CD14-positive monocyte (primary cell): ENCODE data around the gene MPV17. TPM values are rescaled to one million over a fixed set of nuclear protein-coding genes. Genes with fewer than 3 reads are reported as not detected.

Source experiments
- DNase-seq, 3 donors: peaks; one replicate each; pipeline ENCODE4 v3.0.0-alpha.2; 2011 to 2022
- H2AFZ ChIP-seq: 2 replicates; pipeline ENCODE4 v1.6.0; 2012; ENCODE audit warnings: mild to moderate bottlenecking, low read depth, low read length, inconsistent platforms; ENCODE audit not compliant: insufficient read depth, poor library complexity, severe bottlenecking
- H3K27ac ChIP-seq, 2 donors: 1 replicate in 1 of 2; 2 replicates in 1 of 2; pipeline ENCODE4 v1.5.1; 2012 to 2013; ENCODE audit warnings: low read length in 2 of 2, control low read depth in 1 of 2, inconsistent platforms in 1 of 2, low read depth in 1 of 2, mild to moderate bottlenecking in 1 of 2
- H3K27me3 ChIP-seq, 2 donors: one replicate each; pipeline versions ENCODE4 v1.6.0 to v1.6.1; 2011 to 2013; ENCODE audit warnings: low read length in 2 of 2; ENCODE audit not compliant: control insufficient read depth in 2 of 2, insufficient read depth in 2 of 2
- H3K36me3 ChIP-seq, 2 donors: replicated peaks in 1 of 2; 1 replicate in 1 of 2; 2 replicates in 1 of 2; pipeline versions ENCODE4 v1.5.1 to v1.6.1; 2012 to 2013; ENCODE audit warnings: low read length in 2 of 2, control low read depth in 1 of 2, inconsistent platforms in 1 of 2, mild to moderate bottlenecking in 1 of 2; ENCODE audit not compliant: insufficient read depth in 2 of 2, control insufficient read depth in 1 of 2
- H3K4me1 ChIP-seq, 2 donors: 1 replicate in 1 of 2; 2 replicates in 1 of 2; pipeline versions ENCODE4 v1.5.1 to v1.6.1; 2012 to 2013; ENCODE audit warnings: low read length in 2 of 2, control low read depth in 1 of 2, inconsistent platforms in 1 of 2, mild to moderate bottlenecking in 1 of 2, moderate library complexity in 1 of 2; ENCODE audit not compliant: insufficient read depth in 2 of 2, control insufficient read depth in 1 of 2
- H3K4me2 ChIP-seq: replicated peaks from 2 replicates; pipeline ENCODE3; 2012; ENCODE audit warnings: low read length, moderate library complexity, mild to moderate bottlenecking; ENCODE audit not compliant: poor library complexity, severe bottlenecking; ENCODE audit errors: extremely low read depth
- H3K4me3 ChIP-seq, 3 experiments: fragments of 200-600 bp in 1 of 3; sonication (generic) in 1 of 3; replicated peaks in 1 of 3; 1 replicate in 2 of 3; 2 replicates in 1 of 3; pipeline ENCODE4 v1.5.1; 2011 to 2013; ENCODE audit warnings: low read length in 3 of 3, mild to moderate bottlenecking in 3 of 3, control low read depth in 2 of 3, low read depth in 2 of 3, inconsistent platforms in 1 of 3, moderate library complexity in 1 of 3
- H3K79me2 ChIP-seq: 2 replicates; pipeline ENCODE4 v1.6.0; 2012; ENCODE audit warnings: mild to moderate bottlenecking, control low read depth, inconsistent platforms, low read length, moderate library complexity; ENCODE audit not compliant: insufficient read depth
- H3K9ac ChIP-seq: 2 replicates; pipeline ENCODE4 v1.6.0; 2017; ENCODE audit warnings: low read length, mild to moderate bottlenecking; ENCODE audit not compliant: insufficient read depth, poor library complexity, severe bottlenecking
- H3K9me3 ChIP-seq, 2 donors: replicated peaks in 1 of 2; 1 replicate in 1 of 2; 2 replicates in 1 of 2; pipeline versions ENCODE4 v1.5.1 to v1.6.1; 2012 to 2013; ENCODE audit warnings: low read length in 2 of 2, control low read depth in 1 of 2; ENCODE audit not compliant: control insufficient read depth in 1 of 2, insufficient read depth in 1 of 2
- H4K20me1 ChIP-seq: 2 replicates; pipeline ENCODE4 v1.6.0; 2012; ENCODE audit warnings: mild to moderate bottlenecking, low read length, control low read depth, moderate library complexity; ENCODE audit not compliant: insufficient read depth
- H3K27ac Mint-ChIP-seq, 7 donors: one replicate each; pipeline ENCODE4 v1.8.0; 2020; ENCODE audit warnings: mild to moderate bottlenecking in 7 of 7, mixed read lengths in 7 of 7, moderate library complexity in 6 of 7, inconsistent platforms in 2 of 7
- H3K27me3 Mint-ChIP-seq, 3 donors: one replicate each; pipeline ENCODE4 v1.8.0; 2021 to 2022; ENCODE audit warnings: low read depth in 3 of 3, mild to moderate bottlenecking in 3 of 3, mixed read lengths in 3 of 3, moderate library complexity in 3 of 3, inconsistent platforms in 1 of 3
- H3K36me3 Mint-ChIP-seq, 2 donors: one replicate each; pipeline ENCODE4 v1.8.0; 2020; ENCODE audit warnings: mixed read lengths in 2 of 2, inconsistent platforms in 1 of 2, mild to moderate bottlenecking in 1 of 2
- H3K4me1 Mint-ChIP-seq: one replicate; pipeline ENCODE4 v1.8.0; 2020; ENCODE audit warnings: mild to moderate bottlenecking, mixed read lengths
- H3K4me3 Mint-ChIP-seq, 2 donors: one replicate each; pipeline ENCODE4 v1.8.0; 2020; ENCODE audit warnings: mild to moderate bottlenecking in 2 of 2, mixed read lengths in 2 of 2, moderate library complexity in 1 of 2
- H3K9me3 Mint-ChIP-seq, 7 donors: one replicate each; pipeline ENCODE4 v1.8.0; 2020 to 2022; ENCODE audit warnings: mixed read lengths in 7 of 7, mild to moderate bottlenecking in 6 of 7, moderate library complexity in 6 of 7, inconsistent platforms in 2 of 7
- WGBS: methylation state at CpG from one replicate; pipeline ENCODE4 v1.1.5; 2013; ENCODE audit warnings: missing lambda C conversion rate; ENCODE audit not compliant: insufficient coverage; 5-methylcytosine and 5-hydroxymethylcytosine counted together
- intact Hi-C, 2 donors: fragments of 100-400 bp; cut with micrococcal nuclease; formaldehyde crosslinking; loops; one replicate each; pipeline versions ENCODE4 v1.15.0 to v1.15.1; 2023
- polyA plus RNA-seq, 3 donors: library from polyadenylated mRNA; depleted of rRNA in 1 of 3; unstranded in 2 of 3; stranded (reverse) in 1 of 3; fragments of 300-500 nt in 2 of 3; fragments of >200 nt in 1 of 3; fragmentation: Illumina TruSeq in 2 of 3; gene quantifications; 1 replicate in 2 of 3; 2 replicates in 1 of 3; pipeline ENCODE4 v1.2.3, GENCODE V29; 2012 to 2021
- TF ChIP-seq, protein P1 (sequence below): fragments of 200-600 bp; IDR thresholded peaks from one replicate; pipeline ENCODE4 v1.8.0; 2022; ENCODE audit warnings: antibody characterized with exemption, mild to moderate bottlenecking

MPV17 gene
- polyA plus RNA-seq, 3 donors: 136 to 160 (median 160) TPM

- H3K4me2 ChIP-seq: no peak within 1 kb of the TSS
- peaks cover 0 to 6% of the 10 kb centered on the region in 2 donors for H3K4me1 ChIP-seq
- Mint-ChIP-seq H3K4me1 (peaks cover 7% of the 10 kb centered on the region), H3K27me3 (peaks cover 2 to 14% (median 13%) of the 10 kb centered on the region in 3 donors), H3K9me3 (no peaks in the 10 kb centered on the region), H3K4me3 (no peak within 1 kb of the TSS), H3K27ac (peak within 1 kb of the TSS in 1 of 7 donors; percentile 47), H3K36me3 (no peaks in the 10 kb centered on the region)
- no peaks in the 10 kb centered on the region for H4K20me1 ChIP-seq
- H3K9ac ChIP-seq: no peak within 1 kb of the TSS
- no peak within 1 kb of the TSS for H3K4me3 ChIP-seq
- H3K27ac ChIP-seq: no peak within 1 kb of the TSS
- H2AFZ ChIP-seq: no peak within 1 kb of the TSS
- TF ChIP-seq, protein P1, sequence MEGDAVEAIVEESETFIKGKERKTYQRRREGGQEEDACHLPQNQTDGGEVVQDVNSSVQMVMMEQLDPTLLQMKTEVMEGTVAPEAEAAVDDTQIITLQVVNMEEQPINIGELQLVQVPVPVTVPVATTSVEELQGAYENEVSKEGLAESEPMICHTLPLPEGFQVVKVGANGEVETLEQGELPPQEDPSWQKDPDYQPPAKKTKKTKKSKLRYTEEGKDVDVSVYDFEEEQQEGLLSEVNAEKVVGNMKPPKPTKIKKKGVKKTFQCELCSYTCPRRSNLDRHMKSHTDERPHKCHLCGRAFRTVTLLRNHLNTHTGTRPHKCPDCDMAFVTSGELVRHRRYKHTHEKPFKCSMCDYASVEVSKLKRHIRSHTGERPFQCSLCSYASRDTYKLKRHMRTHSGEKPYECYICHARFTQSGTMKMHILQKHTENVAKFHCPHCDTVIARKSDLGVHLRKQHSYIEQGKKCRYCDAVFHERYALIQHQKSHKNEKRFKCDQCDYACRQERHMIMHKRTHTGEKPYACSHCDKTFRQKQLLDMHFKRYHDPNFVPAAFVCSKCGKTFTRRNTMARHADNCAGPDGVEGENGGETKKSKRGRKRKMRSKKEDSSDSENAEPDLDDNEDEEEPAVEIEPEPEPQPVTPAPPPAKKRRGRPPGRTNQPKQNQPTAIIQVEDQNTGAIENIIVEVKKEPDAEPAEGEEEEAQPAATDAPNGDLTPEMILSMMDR: no peak
- no peaks in the 10 kb centered on the region for H3K36me3 ChIP-seq
- 96% methylated on average over 3 of the region's 5 CpGs for WGBS
- H3K9me3 ChIP-seq: no peaks in the 10 kb centered on the region
- H3K27me3 ChIP-seq: no peaks in the 10 kb centered on the region
- no peaks in the 10 kb centered on the region for H3K79me2 ChIP-seq
- no peak for DNase-seq
- intact Hi-C loops: loop anchor here (2.0 to 5.0 kb wide), 2 partner anchors 183 to 185 kb away; no protein-coding TSS in a partner anchor
These were observed 40.9 kb downstream of the MPV17 start, which contains the start of gene TRIM54 for GRCh38 chr2:27281855-27282559. Gene TRIM54, plus strand, starts transcription at chr2:27282429. Its CDS starts 303 bp downstream, at chr2:27282732.

- Histone ChIP-seq H3K4me1 (peaks cover 0 to 6% of the 10 kb centered on the region in 2 donors), H3K27ac (no peak overlapping the region), H3K9ac (no peak overlapping the region), H3K9me3 (no peaks in the 10 kb centered on the region), H2AFZ (no peak overlapping the region), H3K79me2 (no peaks in the 10 kb centered on the region), H3K4me3 (no peak overlapping the region), H4K20me1 (no peaks in the 10 kb centered on the region), H3K36me3 (no peaks in the 10 kb centered on the region), H3K4me2 (no peak overlapping the region), H3K27me3 (no peaks in the 10 kb centered on the region)
- Mint-ChIP-seq H3K9me3 (no peaks in the 10 kb centered on the region), H3K36me3 (no peaks in the 10 kb centered on the region), H3K27me3 (peaks cover 4 to 18% (median 15%) of the 10 kb centered on the region in 3 donors), H3K4me1 (peaks cover 7% of the 10 kb centered on the region), H3K27ac (no peak overlapping the region), H3K4me3 (no peak overlapping the region)
- no CpG with 5 or more reads among the region's 3 CpGs for WGBS
- DNase-seq: no peak
- intact Hi-C loops: loop anchor here (2.0 to 5.0 kb wide), 2 partner anchors 183 to 184 kb away; no protein-coding TSS in a partner anchor
- TF ChIP-seq, protein P1: no peak
These were observed 41.5 kb downstream of the MPV17 start for GRCh38 chr2:27281442-27281841.
